ENCODE results near the gene PXN. TPM values are rescaled to one million over a fixed set of nuclear protein-coding genes. Genes with fewer than 3 reads are reported as not detected.
"Not testable (repeated sequence)": the region's sequence is repeated elsewhere in the genome, so short reads cannot be mapped to it uniquely, and the experiment has no call there.

The PXN gene
- total RNA-seq, 1 experiment from 2014 or later, result 256 TPM

GRCh38 chr12:120238839-120239445, 26.6 kb downstream of the PXN start:
- Mint-ChIP-seq H3K36me3 (ENCODE audit: insufficient read depth, unreplicated experiment) (peaks cover 11% of the 10 kb centered on the region), H3K27ac (ENCODE audit: low read depth, unreplicated experiment) (no peak overlapping the region), H3K4me3 (ENCODE audit: unreplicated experiment) (no peak overlapping the region), H3K4me1 (ENCODE audit: insufficient read depth, unreplicated experiment) (peaks cover 43% of the 10 kb centered on the region), H3K27me3 (ENCODE audit: insufficient read depth, unreplicated experiment) (no peaks in the 10 kb centered on the region), H3K9me3 (ENCODE audit: unreplicated experiment) (no peaks in the 10 kb centered on the region)
- intact Hi-C loops (cut with micrococcal nuclease), result no loop called here
- no peak for DNase-seq (ENCODE audit: unreplicated experiment)
- TF ChIP-seq, protein P1, sequence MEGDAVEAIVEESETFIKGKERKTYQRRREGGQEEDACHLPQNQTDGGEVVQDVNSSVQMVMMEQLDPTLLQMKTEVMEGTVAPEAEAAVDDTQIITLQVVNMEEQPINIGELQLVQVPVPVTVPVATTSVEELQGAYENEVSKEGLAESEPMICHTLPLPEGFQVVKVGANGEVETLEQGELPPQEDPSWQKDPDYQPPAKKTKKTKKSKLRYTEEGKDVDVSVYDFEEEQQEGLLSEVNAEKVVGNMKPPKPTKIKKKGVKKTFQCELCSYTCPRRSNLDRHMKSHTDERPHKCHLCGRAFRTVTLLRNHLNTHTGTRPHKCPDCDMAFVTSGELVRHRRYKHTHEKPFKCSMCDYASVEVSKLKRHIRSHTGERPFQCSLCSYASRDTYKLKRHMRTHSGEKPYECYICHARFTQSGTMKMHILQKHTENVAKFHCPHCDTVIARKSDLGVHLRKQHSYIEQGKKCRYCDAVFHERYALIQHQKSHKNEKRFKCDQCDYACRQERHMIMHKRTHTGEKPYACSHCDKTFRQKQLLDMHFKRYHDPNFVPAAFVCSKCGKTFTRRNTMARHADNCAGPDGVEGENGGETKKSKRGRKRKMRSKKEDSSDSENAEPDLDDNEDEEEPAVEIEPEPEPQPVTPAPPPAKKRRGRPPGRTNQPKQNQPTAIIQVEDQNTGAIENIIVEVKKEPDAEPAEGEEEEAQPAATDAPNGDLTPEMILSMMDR (IDR thresholded peaks at IDR 0.05; ENCODE audit: unreplicated experiment), result no peak
- no TSS peak for BruUV-seq (replicated peaks)
- CTCF ChIA-PET, result interaction anchor here (0.6 to 24.9 kb wide), 8 partner anchors 10 to 1647 kb away, joined by 3 to 336 read pairs (median 39); partner anchors contain the start of gene PXN
- POLR2A ChIA-PET, result interaction anchor here (1.0 to 10.7 kb wide), 8 partner anchors 9 to 121 kb away, joined by 3 to 511 read pairs (median 40); partner anchors contain the start of genes GCN1, PXN, RNU4-1 and RNU4-2

- Mint-ChIP-seq H3K4me3 (ENCODE audit: unreplicated experiment) (peak overlapping the region; percentile 65), H3K9me3 (ENCODE audit: unreplicated experiment) (no peaks in the 10 kb centered on the region), H3K27ac (ENCODE audit: low read depth, unreplicated experiment) (peak overlapping the region; percentile 98), H3K36me3 (ENCODE audit: insufficient read depth, unreplicated experiment) (peaks cover 7% of the 10 kb centered on the region), H3K4me1 (ENCODE audit: insufficient read depth, unreplicated experiment) (peaks cover 51% of the 10 kb centered on the region), H3K27me3 (ENCODE audit: insufficient read depth, unreplicated experiment) (no peaks in the 10 kb centered on the region)
- TF ChIP-seq, protein P1 (IDR thresholded peaks at IDR 0.05; ENCODE audit: unreplicated experiment), result no peak
- no peak for DNase-seq (ENCODE audit: unreplicated experiment)
- intact Hi-C loops (cut with micrococcal nuclease), result no loop called here
- no TSS peak for BruUV-seq (replicated peaks)
- POLR2A ChIA-PET, result interaction anchor here (0.8 to 10.7 kb wide), 12 partner anchors 8 to 249 kb away, joined by 3 to 511 read pairs (median 5); partner anchors contain the start of genes BICDL1, GCN1, PXN and RNU4-1
- CTCF ChIA-PET, result interaction anchor here (0.6 to 24.9 kb wide), 8 partner anchors 9 to 37 kb away, joined by 3 to 336 read pairs (median 39); partner anchors contain the start of gene PXN
Observed at GRCh38 chr12:120238217-120238616, 27.3 kb downstream of the PXN start.

- H3K9me3 Mint-ChIP-seq (ENCODE audit: unreplicated experiment), result no peaks in the 10 kb centered on the region
- DNase-seq (ENCODE audit: unreplicated experiment), result peak; percentile 91
- peak overlapping the region; percentile 65 for H3K4me3 Mint-ChIP-seq (ENCODE audit: unreplicated experiment)
- no TSS peak for BruUV-seq (replicated peaks)
- POLR2A ChIA-PET, result interaction anchor here (0.8 to 10.7 kb wide), 12 partner anchors 8 to 293 kb away, joined by 3 to 511 read pairs (median 5); partner anchors contain the start of genes BICDL1, GCN1, PXN and RNU4-1
- H3K36me3 Mint-ChIP-seq (ENCODE audit: insufficient read depth, unreplicated experiment), result peaks cover 8% of the 10 kb centered on the region
- no peaks in the 10 kb centered on the region for H3K27me3 Mint-ChIP-seq (ENCODE audit: insufficient read depth, unreplicated experiment)
- CTCF ChIA-PET, result interaction anchor here (0.6 to 24.9 kb wide), 8 partner anchors 9 to 404 kb away, joined by 3 to 336 read pairs (median 39); partner anchors contain the start of gene PXN
- TF ChIP-seq, protein P1 (IDR thresholded peaks at IDR 0.05; ENCODE audit: unreplicated experiment), result no peak
- intact Hi-C loops (cut with micrococcal nuclease), result loop anchor here (1.0 kb wide), 2 partner anchors 10 to 20 kb away; no protein-coding TSS in a partner anchor
- peaks cover 57% of the 10 kb centered on the region for H3K4me1 Mint-ChIP-seq (ENCODE audit: insufficient read depth, unreplicated experiment)
- peak overlapping the region; percentile 98 for H3K27ac Mint-ChIP-seq (ENCODE audit: low read depth, unreplicated experiment)
Observed at GRCh38 chr12:120237360-120238171, 28.0 kb downstream of the PXN start.

GRCh38 chr12:120236809-120237208, 28.7 kb downstream of the PXN start:
- Mint-ChIP-seq H3K4me3 (ENCODE audit: unreplicated experiment) (peak overlapping the region; percentile 65), H3K4me1 (ENCODE audit: insufficient read depth, unreplicated experiment) (peaks cover 62% of the 10 kb centered on the region), H3K27ac (ENCODE audit: low read depth, unreplicated experiment) (peak overlapping the region; percentile 98)
- not testable (repeated sequence) for H3K9me3 Mint-ChIP-seq (ENCODE audit: unreplicated experiment); H3K36me3 Mint-ChIP-seq (ENCODE audit: insufficient read depth, unreplicated experiment); BruUV-seq (replicated peaks); DNase-seq (ENCODE audit: unreplicated experiment); H3K27me3 Mint-ChIP-seq (ENCODE audit: insufficient read depth, unreplicated experiment)
- CTCF ChIA-PET, result interaction anchor here (0.6 to 24.9 kb wide), 6 partner anchors 8 to 410 kb away, joined by 3 to 336 read pairs (median 73); partner anchors contain the start of gene PXN
- intact Hi-C loops (cut with micrococcal nuclease), result loop anchor here (1.0 kb wide), 2 partner anchors 10 to 20 kb away; no protein-coding TSS in a partner anchor
- POLR2A ChIA-PET, result interaction anchor here (0.7 to 10.7 kb wide), 8 partner anchors 7 to 1114 kb away, joined by 3 to 511 read pairs (median 40); partner anchors contain the start of genes PXN, RNU4-1, RNU4-2 and RPLP0

Measured in MCF 10A (cell line).